Measurements from ENCODE around the gene RICTOR.

DNA sequence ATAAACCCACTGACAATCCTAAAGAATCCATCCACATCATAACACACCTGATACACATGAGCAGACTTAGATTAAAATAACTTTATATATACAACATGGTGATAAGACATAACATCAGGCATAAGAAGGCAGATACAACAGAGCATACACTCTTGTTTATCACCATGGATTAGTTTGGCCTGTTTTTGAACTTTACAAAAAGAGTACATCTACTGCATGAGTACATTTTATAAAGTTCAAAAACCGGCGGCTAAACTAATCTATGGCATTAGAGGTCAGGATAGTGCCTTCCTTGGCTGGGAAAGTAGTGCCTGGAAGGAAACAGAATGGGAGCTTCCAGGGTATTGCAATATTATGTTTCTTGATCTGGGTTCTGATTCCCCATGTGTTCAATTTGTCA lies 15.1 kb downstream of the RICTOR start:
- TF ChIP-seq, protein P1, sequence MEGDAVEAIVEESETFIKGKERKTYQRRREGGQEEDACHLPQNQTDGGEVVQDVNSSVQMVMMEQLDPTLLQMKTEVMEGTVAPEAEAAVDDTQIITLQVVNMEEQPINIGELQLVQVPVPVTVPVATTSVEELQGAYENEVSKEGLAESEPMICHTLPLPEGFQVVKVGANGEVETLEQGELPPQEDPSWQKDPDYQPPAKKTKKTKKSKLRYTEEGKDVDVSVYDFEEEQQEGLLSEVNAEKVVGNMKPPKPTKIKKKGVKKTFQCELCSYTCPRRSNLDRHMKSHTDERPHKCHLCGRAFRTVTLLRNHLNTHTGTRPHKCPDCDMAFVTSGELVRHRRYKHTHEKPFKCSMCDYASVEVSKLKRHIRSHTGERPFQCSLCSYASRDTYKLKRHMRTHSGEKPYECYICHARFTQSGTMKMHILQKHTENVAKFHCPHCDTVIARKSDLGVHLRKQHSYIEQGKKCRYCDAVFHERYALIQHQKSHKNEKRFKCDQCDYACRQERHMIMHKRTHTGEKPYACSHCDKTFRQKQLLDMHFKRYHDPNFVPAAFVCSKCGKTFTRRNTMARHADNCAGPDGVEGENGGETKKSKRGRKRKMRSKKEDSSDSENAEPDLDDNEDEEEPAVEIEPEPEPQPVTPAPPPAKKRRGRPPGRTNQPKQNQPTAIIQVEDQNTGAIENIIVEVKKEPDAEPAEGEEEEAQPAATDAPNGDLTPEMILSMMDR (IDR thresholded peaks at IDR 0.05) = no peak
- no peak for TF ChIP-seq POLR2A (IDR thresholded peaks at IDR 0.05)

Measured in ovary (tissue), 3 donors.